Hepatocyte (in vitro differentiated cells): Measurements from ENCODE around the gene CLIC5. TPM values are rescaled to one million over a fixed set of nuclear protein-coding genes. Genes with fewer than 3 reads are reported as not detected.

ENCODE experiments used
- DNase-seq: peaks from one replicate; pipeline ENCODE4 v3.0.0-alpha.2; 2016; ENCODE audit warnings: low spot score
- H2AFZ ChIP-seq: fragments of 200-600 bp; sonication (generic); 2 replicates; pipeline ENCODE4 v1.6.0; 2016; ENCODE audit warnings: antibody characterized with exemption, mild to moderate bottlenecking
- H3K27ac ChIP-seq: fragments of 200-600 bp; sonication (generic); 2 replicates; pipeline ENCODE4 v1.5.1; 2016; ENCODE audit warnings: mild to moderate bottlenecking
- H3K27me3 ChIP-seq: fragments of 200-600 bp; sonication (generic); 2 replicates; pipeline ENCODE4 v1.6.1; 2016
- H3K36me3 ChIP-seq: fragments of 200-600 bp; sonication (generic); replicated peaks from 2 replicates; pipeline ENCODE4 v1.5.1; 2016; ENCODE audit warnings: low read depth; ENCODE audit not compliant: insufficient read depth
- H3K4me1 ChIP-seq: fragments of 200-600 bp; sonication (generic); 2 replicates; pipeline ENCODE4 v1.5.1; 2016; ENCODE audit warnings: mild to moderate bottlenecking, moderate library complexity; ENCODE audit not compliant: insufficient read depth
- H3K4me2 ChIP-seq: fragments of 200-600 bp; sonication (generic); 2 replicates; pipeline ENCODE4 v1.6.0; 2016
- H3K4me3 ChIP-seq: fragments of 200-600 bp; sonication (generic); 2 replicates; pipeline ENCODE4 v1.5.1; 2016; ENCODE audit warnings: mild to moderate bottlenecking
- H3K79me2 ChIP-seq: fragments of 200-600 bp; sonication (generic); 2 replicates; pipeline ENCODE4 v1.6.0; 2017; ENCODE audit warnings: mild to moderate bottlenecking
- H3K9me2 ChIP-seq: fragments of 200-600 bp; sonication (generic); replicated peaks from 2 replicates; pipeline ENCODE4 v1.6.0; 2017; ENCODE audit warnings: mild to moderate bottlenecking; ENCODE audit not compliant: insufficient read depth
- H3K9me3 ChIP-seq: fragments of 200-600 bp; sonication (generic); 2 replicates; pipeline ENCODE4 v1.5.1; 2016; ENCODE audit warnings: low read depth, mild to moderate bottlenecking
- H4K20me1 ChIP-seq: fragments of 200-600 bp; sonication (generic); 2 replicates; pipeline ENCODE4 v1.6.0; 2016; ENCODE audit warnings: mild to moderate bottlenecking; ENCODE audit not compliant: insufficient read depth, poor library complexity, severe bottlenecking
- EZH2 ChIP-seq: fragments of 200-600 bp; sonication (generic); IDR thresholded peaks from 2 replicates; pipeline ENCODE4 v1.6.1; 2016; ENCODE audit warnings: antibody characterized with exemption, mild to moderate bottlenecking, borderline replicate concordance
- EZH2phosphoT487 ChIP-seq: fragments of 200-600 bp; sonication (generic); IDR thresholded peaks from one replicate; pipeline ENCODE4 v1.6.1; 2018; ENCODE audit warnings: antibody characterized with exemption, mild to moderate bottlenecking, low read depth, moderate library complexity; ENCODE audit not compliant: unreplicated experiment, severe bottlenecking
- WGBS: methylation state at CpG from one replicate; pipeline ENCODE4 v1.1.6; 2016; ENCODE audit warnings: low lambda C conversion rate; ENCODE audit errors: missing lambda C conversion rate; 5-methylcytosine and 5-hydroxymethylcytosine counted together
- polyA plus RNA-seq: library from polyadenylated mRNA; unstranded; fragments of >200 nt; fragmentation: Nextera tagmentation; extraction: Ambion mirVana; gene quantifications from 2 replicates; pipeline ENCODE4 v1.2.1, GENCODE V29; 2016
- total RNA-seq: library from RNA; depleted of rRNA; stranded (reverse); fragments of >200 nt; gene quantifications from 2 replicates; pipeline ENCODE4 v1.2.3, GENCODE V29; 2014
- TF ChIP-seq, protein P1 (sequence below): fragments of 200-600 bp; sonication (generic); IDR thresholded peaks from 2 replicates; pipeline ENCODE4 v1.5.1; 2016; ENCODE audit warnings: antibody characterized with exemption, mild to moderate bottlenecking; ENCODE audit not compliant: poor library complexity

Gene CLIC5
- total and polyA plus RNA-seq, 2 experiments from 2014 or later = 6.0 to 12.1 TPM

DNA sequence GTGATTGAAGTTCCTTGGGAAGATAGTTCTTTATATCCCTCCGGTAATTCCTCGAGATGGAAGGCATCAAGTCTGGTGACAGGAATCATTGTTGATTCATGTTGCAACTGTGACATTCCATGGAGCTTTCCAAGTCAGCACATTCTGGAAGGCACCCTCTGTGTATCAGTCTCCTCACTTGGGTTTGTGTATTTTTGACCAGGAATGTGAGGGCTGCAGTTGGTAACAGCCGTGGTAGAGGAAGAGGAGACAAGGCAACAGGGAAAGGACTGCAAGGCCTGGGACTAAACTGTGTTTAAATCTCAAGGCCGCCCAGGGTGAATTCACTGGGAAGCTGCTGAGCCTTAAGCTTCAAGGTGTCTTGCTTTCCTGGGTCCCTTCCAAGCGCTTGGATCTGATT, 99.0 kb downstream of the CLIC5 start:
- 94% methylated on average over 5 of the region's 5 CpGs for WGBS
- Histone ChIP-seq H3K27ac (no peak overlapping the region), H3K27me3 (no peaks in the 10 kb centered on the region), H2AFZ (no peak overlapping the region), H3K9me3 (no peaks in the 10 kb centered on the region), H3K79me2 (no peaks in the 10 kb centered on the region), H3K4me1 (peaks cover 2% of the 10 kb centered on the region), H3K4me2 (no peak overlapping the region), H3K4me3 (no peak overlapping the region), H3K36me3 (no peaks in the 10 kb centered on the region), H3K9me2 (no peaks in the 10 kb centered on the region), H4K20me1 (no peaks in the 10 kb centered on the region)
- TF ChIP-seq EZH2 (no peak), EZH2phosphoT487 (no peak)
- TF ChIP-seq, protein P1, sequence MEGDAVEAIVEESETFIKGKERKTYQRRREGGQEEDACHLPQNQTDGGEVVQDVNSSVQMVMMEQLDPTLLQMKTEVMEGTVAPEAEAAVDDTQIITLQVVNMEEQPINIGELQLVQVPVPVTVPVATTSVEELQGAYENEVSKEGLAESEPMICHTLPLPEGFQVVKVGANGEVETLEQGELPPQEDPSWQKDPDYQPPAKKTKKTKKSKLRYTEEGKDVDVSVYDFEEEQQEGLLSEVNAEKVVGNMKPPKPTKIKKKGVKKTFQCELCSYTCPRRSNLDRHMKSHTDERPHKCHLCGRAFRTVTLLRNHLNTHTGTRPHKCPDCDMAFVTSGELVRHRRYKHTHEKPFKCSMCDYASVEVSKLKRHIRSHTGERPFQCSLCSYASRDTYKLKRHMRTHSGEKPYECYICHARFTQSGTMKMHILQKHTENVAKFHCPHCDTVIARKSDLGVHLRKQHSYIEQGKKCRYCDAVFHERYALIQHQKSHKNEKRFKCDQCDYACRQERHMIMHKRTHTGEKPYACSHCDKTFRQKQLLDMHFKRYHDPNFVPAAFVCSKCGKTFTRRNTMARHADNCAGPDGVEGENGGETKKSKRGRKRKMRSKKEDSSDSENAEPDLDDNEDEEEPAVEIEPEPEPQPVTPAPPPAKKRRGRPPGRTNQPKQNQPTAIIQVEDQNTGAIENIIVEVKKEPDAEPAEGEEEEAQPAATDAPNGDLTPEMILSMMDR = no peak
- DNase-seq = no peak

GRCh38 chr6:45915780-45916468, 99.7 kb downstream of the CLIC5 start:
- Histone ChIP-seq H3K4me1 (no peaks in the 10 kb centered on the region), H3K27me3 (no peaks in the 10 kb centered on the region), H4K20me1 (no peaks in the 10 kb centered on the region), H3K36me3 (no peaks in the 10 kb centered on the region), H3K9me2 (no peaks in the 10 kb centered on the region), H3K79me2 (no peaks in the 10 kb centered on the region), H3K9me3 (no peaks in the 10 kb centered on the region), H3K27ac (no peak overlapping the region), H2AFZ (no peak overlapping the region), H3K4me3 (no peak overlapping the region), H3K4me2 (no peak overlapping the region)
- TF ChIP-seq, protein P1 = no peak
- TF ChIP-seq EZH2 = no peak
- no peak for TF ChIP-seq EZH2phosphoT487
- WGBS = 95% methylated on average over 3 of the region's 3 CpGs
- no peak for DNase-seq

DNA sequence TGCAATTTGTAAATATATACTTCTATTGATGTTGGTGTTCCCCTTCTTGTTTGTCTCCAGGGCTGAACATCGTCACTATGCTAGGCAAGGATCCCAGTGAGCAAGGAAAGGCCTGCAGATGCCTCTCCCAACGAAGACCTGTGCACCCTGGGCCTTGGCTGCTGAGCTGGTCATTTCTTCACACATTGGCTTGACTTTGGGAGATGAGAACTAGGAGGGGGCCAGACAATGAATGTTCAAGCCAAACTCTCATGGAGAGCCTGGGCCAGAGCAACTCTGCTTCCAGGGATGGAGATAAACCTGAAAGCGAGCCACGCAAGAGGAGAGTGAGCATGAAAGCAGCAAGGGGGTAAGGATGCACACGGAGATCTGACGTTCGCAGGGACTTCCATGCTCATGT, 104.0 kb downstream of the CLIC5 start:
- H3K4me2 ChIP-seq = no peak overlapping the region
- no peaks in the 10 kb centered on the region for H3K4me1 ChIP-seq
- no peaks in the 10 kb centered on the region for H3K9me2 ChIP-seq
- no peaks in the 10 kb centered on the region for H3K79me2 ChIP-seq
- no peaks in the 10 kb centered on the region for H4K20me1 ChIP-seq
- WGBS = 87% methylated on average over 7 of the region's 7 CpGs
- no peak for DNase-seq
- no peak for TF ChIP-seq EZH2
- no peak for TF ChIP-seq EZH2phosphoT487
- TF ChIP-seq, protein P1 = no peak
- H2AFZ ChIP-seq = no peak overlapping the region
- no peaks in the 10 kb centered on the region for H3K27me3 ChIP-seq
- H3K4me3 ChIP-seq = no peak overlapping the region
- H3K36me3 ChIP-seq = no peaks in the 10 kb centered on the region
- no peak overlapping the region for H3K27ac ChIP-seq
- no peaks in the 10 kb centered on the region for H3K9me3 ChIP-seq
